Neutrophil (primary cell): ENCODE measurements around the gene CBR1.
"Not testable (repeated sequence)": the region's sequence is repeated elsewhere in the genome, so short reads cannot be mapped to it uniquely, and the experiment has no call there.

Experiments used
- H3K27ac ChIP-seq: fragments of 200-600 bp; sonication (generic); 2 replicates; pipeline ENCODE4 v1.5.1; 2016; ENCODE audit warnings: mild to moderate bottlenecking, moderate library complexity
- H3K27me3 ChIP-seq: fragments of 200-600 bp; sonication (generic); 2 replicates; pipeline ENCODE4 v1.6.0; 2016; ENCODE audit warnings: mild to moderate bottlenecking
- H3K36me3 ChIP-seq: fragments of 200-600 bp; sonication (generic); 2 replicates; pipeline ENCODE4 v1.5.1; 2017
- H3K4me1 ChIP-seq, 2 experiments: fragments of 200-600 bp in 1 of 2; sonication (generic) in 1 of 2; 1 replicate in 1 of 2; 2 replicates in 1 of 2; pipeline versions ENCODE4 v1.5.1 to v1.6.1; 2013 to 2016; ENCODE audit warnings: low read depth in 1 of 2, low read length in 1 of 2, mild to moderate bottlenecking in 1 of 2, moderate library complexity in 1 of 2; ENCODE audit not compliant: control insufficient read depth in 1 of 2, insufficient read depth in 1 of 2
- H3K4me3 ChIP-seq, 2 experiments: fragments of 200-600 bp in 1 of 2; sonication (generic) in 1 of 2; 1 replicate in 1 of 2; 2 replicates in 1 of 2; pipeline ENCODE4 v1.5.1; 2013 to 2016; ENCODE audit warnings: low read depth in 1 of 2, low read length in 1 of 2, mild to moderate bottlenecking in 1 of 2, moderate library complexity in 1 of 2
- H3K9me3 ChIP-seq: fragments of 200-600 bp; sonication (generic); 2 replicates; pipeline ENCODE4 v1.5.1; 2016
- CTCF ChIP-seq: fragments of 200-600 bp; sonication (generic); IDR thresholded peaks from 2 replicates; pipeline ENCODE4 v1.5.1; 2016; ENCODE audit warnings: antibody characterized with exemption

CBR1 gene

GRCh38 chr21:36070999-36071398 is 1.2 kb downstream of the CBR1 start:
- H3K27me3 ChIP-seq: no peaks in the 10 kb centered on the region
- H3K4me1 ChIP-seq: peaks cover 12 to 15% of the 10 kb centered on the region in 2 experiments
- no peak overlapping the region for H3K4me3 ChIP-seq
- no peaks in the 10 kb centered on the region for H3K9me3 ChIP-seq
- H3K36me3 ChIP-seq: no peaks in the 10 kb centered on the region
- no peak overlapping the region for H3K27ac ChIP-seq
- no peak for TF ChIP-seq CTCF

- TF ChIP-seq CTCF: no peak
- H3K4me3 ChIP-seq: no peak overlapping the region
Measured at GRCh38 chr21:36072453-36073162, 2.8 kb downstream of the CBR1 start.

GRCh38 chr21:36073181-36073580 is 3.4 kb downstream of the CBR1 start:
- Histone ChIP-seq H3K9me3 (no peaks in the 10 kb centered on the region), H3K27ac (no peak overlapping the region), H3K27me3 (no peaks in the 10 kb centered on the region), H3K4me1 (peaks cover 12 to 15% of the 10 kb centered on the region in 2 experiments), H3K4me3 (no peak overlapping the region), H3K36me3 (no peaks in the 10 kb centered on the region)
- no peak for TF ChIP-seq CTCF

More at GRCh38 chr21:36072453-36073162, 2.8 kb downstream of the CBR1 start:
- Histone ChIP-seq H3K36me3 (no peaks in the 10 kb centered on the region), H3K27me3 (no peaks in the 10 kb centered on the region), H3K9me3 (no peaks in the 10 kb centered on the region), H3K4me1 (peaks cover 12 to 15% of the 10 kb centered on the region in 2 experiments), H3K27ac (no peak overlapping the region)

DNA sequence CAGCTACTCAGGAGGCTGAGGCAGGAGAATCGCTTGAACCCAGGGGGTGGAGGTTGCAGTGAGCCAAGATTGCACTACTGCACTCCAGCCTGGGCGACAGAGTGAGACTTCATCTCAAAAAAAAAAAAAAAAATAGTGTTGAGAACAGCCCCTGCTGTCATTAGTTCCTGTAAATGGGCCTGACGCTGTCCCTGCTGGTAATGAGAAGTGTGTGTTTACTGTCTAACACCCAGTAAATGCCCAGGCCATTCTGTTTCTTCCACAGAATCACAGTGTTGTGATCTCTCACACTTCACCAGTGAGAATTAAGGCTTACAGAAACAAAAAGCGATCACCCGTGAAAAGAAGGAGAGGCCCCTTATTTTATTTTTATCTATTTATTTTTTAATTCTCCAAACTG is 4.1 kb downstream of the CBR1 start:
- H3K4me1 ChIP-seq: peaks cover 12 to 19% of the 10 kb centered on the region in 2 experiments
- H3K9me3 ChIP-seq, H3K27me3 ChIP-seq, H3K36me3 ChIP-seq, H3K4me3 ChIP-seq, H3K27ac ChIP-seq: not testable (repeated sequence)

DNA sequence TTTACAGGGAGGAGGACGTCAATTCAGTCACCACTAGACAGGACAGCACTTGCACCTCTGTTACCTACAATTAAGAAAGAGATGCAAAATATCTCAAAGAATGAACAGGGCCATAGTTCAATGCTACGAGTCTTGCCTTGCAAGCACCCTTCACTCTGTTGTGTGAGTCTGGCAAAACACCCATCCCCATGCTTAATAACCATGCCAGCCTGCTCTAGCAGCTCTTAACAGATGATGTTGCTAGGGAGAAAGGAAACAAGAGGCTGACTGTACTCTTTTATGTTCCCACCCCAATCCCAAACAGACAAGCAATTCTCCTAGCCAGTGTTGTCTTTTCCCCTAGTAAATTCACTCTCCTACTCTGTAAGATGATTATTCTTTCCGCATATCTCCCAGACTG is 5.3 kb downstream of the CBR1 start:
- no peak overlapping the region for H3K27ac ChIP-seq

More for the DNA sequence above, 5.3 kb downstream of the CBR1 start:
- H3K4me3 ChIP-seq: no peak overlapping the region
- no peaks in the 10 kb centered on the region for H3K27me3 ChIP-seq
- peaks cover 3 to 21% of the 10 kb centered on the region in 2 experiments for H3K4me1 ChIP-seq
- no peak for TF ChIP-seq CTCF
- no peaks in the 10 kb centered on the region for H3K36me3 ChIP-seq
- no peaks in the 10 kb centered on the region for H3K9me3 ChIP-seq
